ENCODE data around the gene OR2B2.

Gene OR2B2

DNA sequence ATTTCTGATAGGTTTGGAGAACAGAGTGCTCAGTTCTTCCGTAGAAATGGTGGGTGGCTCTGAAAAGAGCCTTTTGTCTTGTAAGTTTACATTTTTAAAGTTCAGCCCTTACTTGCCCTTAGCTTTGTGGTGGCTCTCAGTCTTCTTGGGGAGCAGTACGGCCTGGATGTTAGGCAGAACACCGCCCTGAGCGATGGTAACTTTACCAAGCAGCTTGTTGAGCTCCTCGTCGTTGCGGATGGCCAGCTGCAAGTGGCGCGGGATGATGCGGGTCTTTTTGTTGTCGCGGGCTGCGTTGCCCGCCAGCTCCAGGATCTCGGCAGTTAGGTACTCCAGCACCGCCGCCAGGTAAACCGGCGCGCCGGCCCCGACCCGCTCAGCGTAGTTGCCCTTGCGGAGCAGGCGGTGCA lies 19.5 kb downstream of the OR2B2 start:
- H3K9me3 ChIP-seq (ENCODE audit: control insufficient read depth, insufficient read depth, low read length), result no peaks in the 10 kb centered on the region
- no peaks in the 10 kb centered on the region for H3K36me3 ChIP-seq (ENCODE audit: control insufficient read depth, insufficient read depth, low read length)
- H3K4me3 ChIP-seq (ENCODE audit: low read depth, low read length), result peak overlapping the region; percentile 71
- peak overlapping the region; percentile 95 for H3K9ac ChIP-seq (ENCODE audit: low read depth, low read length)
- H3K4me1 ChIP-seq (ENCODE audit: control insufficient read depth, insufficient read depth, low read length), result peaks cover 21% of the 10 kb centered on the region
- no peaks in the 10 kb centered on the region for H3K27me3 ChIP-seq (ENCODE audit: control insufficient read depth, insufficient read depth, low read length)

GRCh38 chr6:27891320-27891875 lies 20.8 kb downstream of the OR2B2 start:
- Histone ChIP-seq H3K9ac (ENCODE audit: low read depth, low read length) (peak overlapping the region; percentile 95), H3K4me1 (ENCODE audit: control insufficient read depth, insufficient read depth, low read length) (peaks cover 24% of the 10 kb centered on the region), H3K9me3 (ENCODE audit: control insufficient read depth, insufficient read depth, low read length) (no peaks in the 10 kb centered on the region), H3K36me3 (ENCODE audit: control insufficient read depth, insufficient read depth, low read length) (no peaks in the 10 kb centered on the region), H3K27me3 (ENCODE audit: control insufficient read depth, insufficient read depth, low read length) (no peaks in the 10 kb centered on the region), H3K4me3 (ENCODE audit: low read depth, low read length) (peak overlapping the region; percentile 71)

- Histone ChIP-seq H3K9me3 (ENCODE audit: control insufficient read depth, insufficient read depth, low read length) (no peaks in the 10 kb centered on the region), H3K27me3 (ENCODE audit: control insufficient read depth, insufficient read depth, low read length) (no peaks in the 10 kb centered on the region), H3K4me1 (ENCODE audit: control insufficient read depth, insufficient read depth, low read length) (peaks cover 24% of the 10 kb centered on the region), H3K4me3 (ENCODE audit: low read depth, low read length) (peak overlapping the region; percentile 71), H3K36me3 (ENCODE audit: control insufficient read depth, insufficient read depth, low read length) (no peaks in the 10 kb centered on the region), H3K9ac (ENCODE audit: low read depth, low read length) (peak overlapping the region; percentile 95)
These were observed 21.5 kb downstream of the OR2B2 start for GRCh38 chr6:27890445-27891319.

GRCh38 chr6:27889628-27890444 lies 22.4 kb downstream of the OR2B2 start:
- Histone ChIP-seq H3K9ac (ENCODE audit: low read depth, low read length) (peak overlapping the region; percentile 77), H3K27me3 (ENCODE audit: control insufficient read depth, insufficient read depth, low read length) (no peaks in the 10 kb centered on the region), H3K9me3 (ENCODE audit: control insufficient read depth, insufficient read depth, low read length) (no peaks in the 10 kb centered on the region), H3K4me3 (ENCODE audit: low read depth, low read length) (peak overlapping the region; percentile 63), H3K4me1 (ENCODE audit: control insufficient read depth, insufficient read depth, low read length) (peaks cover 24% of the 10 kb centered on the region), H3K36me3 (ENCODE audit: control insufficient read depth, insufficient read depth, low read length) (no peaks in the 10 kb centered on the region)

DNA sequence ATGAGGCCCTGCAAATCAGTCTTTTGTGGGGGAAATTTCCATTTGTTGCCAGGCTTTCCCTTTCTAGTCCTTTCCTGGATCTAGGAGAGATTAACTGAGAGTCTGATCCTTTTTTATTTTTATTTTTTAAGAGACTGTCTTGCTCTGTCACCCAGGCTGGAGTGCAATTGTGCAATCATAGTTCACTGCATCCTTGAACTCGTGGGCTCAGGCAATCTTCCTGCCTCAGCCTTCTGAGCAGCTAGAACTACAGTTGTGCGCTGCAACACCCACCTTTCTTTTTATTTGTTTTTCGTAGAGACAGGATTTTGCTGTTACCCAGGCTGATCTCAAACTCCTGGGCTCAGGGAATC lies 22.9 kb downstream of the OR2B2 start:
- Histone ChIP-seq H3K4me1 (ENCODE audit: control insufficient read depth, insufficient read depth, low read length) (peaks cover 24% of the 10 kb centered on the region), H3K36me3 (ENCODE audit: control insufficient read depth, insufficient read depth, low read length) (no peaks in the 10 kb centered on the region), H3K9me3 (ENCODE audit: control insufficient read depth, insufficient read depth, low read length) (no peaks in the 10 kb centered on the region), H3K27me3 (ENCODE audit: control insufficient read depth, insufficient read depth, low read length) (no peaks in the 10 kb centered on the region), H3K4me3 (ENCODE audit: low read depth, low read length) (peak overlapping the region; percentile 63), H3K9ac (ENCODE audit: low read depth, low read length) (peak overlapping the region; percentile 77)

DNA sequence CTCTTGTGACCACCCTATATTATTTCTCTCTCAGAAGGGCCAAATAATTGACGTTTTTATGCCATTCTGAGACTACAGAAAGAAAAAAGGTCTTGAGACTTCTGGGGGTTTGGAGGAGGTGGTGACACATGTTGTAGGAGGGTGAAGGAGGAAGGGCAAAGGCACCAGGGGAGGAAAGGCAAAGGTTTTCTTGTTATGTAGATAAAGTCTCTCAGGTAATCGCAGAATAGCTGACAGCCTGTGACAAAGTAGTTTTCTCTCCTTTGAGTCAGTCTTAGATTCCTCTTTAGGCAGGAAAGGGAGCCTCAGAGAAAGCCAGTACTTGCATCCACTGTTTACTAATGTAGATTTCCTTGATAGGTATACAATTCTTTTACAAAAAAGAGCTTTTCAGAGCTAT lies 23.6 kb downstream of the OR2B2 start:
- Histone ChIP-seq H3K36me3 (ENCODE audit: control insufficient read depth, insufficient read depth, low read length) (no peaks in the 10 kb centered on the region), H3K4me3 (ENCODE audit: low read depth, low read length) (peak overlapping the region; percentile 63), H3K9ac (ENCODE audit: low read depth, low read length) (peak overlapping the region; percentile 77), H3K9me3 (ENCODE audit: control insufficient read depth, insufficient read depth, low read length) (no peaks in the 10 kb centered on the region), H3K4me1 (ENCODE audit: control insufficient read depth, insufficient read depth, low read length) (peaks cover 24% of the 10 kb centered on the region), H3K27me3 (ENCODE audit: control insufficient read depth, insufficient read depth, low read length) (no peaks in the 10 kb centered on the region)

DNA sequence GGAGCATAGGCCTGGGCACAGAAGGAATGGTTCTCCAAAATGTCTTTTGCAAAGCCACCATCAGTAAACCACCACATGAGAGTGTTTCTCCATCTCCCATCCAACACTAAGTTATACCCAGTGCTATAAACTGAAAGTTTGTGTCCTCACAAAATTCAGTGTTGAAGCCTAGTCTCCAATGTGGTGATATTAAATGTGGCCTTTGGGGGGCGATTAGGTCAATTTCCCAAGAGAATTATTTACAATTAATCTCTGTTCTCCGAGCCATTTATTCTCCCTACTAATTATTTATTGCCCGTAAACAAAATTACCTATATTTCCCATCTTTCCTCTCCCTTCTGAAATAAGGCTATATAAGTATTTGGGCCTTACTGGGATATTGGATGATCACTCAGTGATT lies 26.1 kb downstream of the OR2B2 start:
- Histone ChIP-seq H3K4me3 (ENCODE audit: low read depth, low read length) (no peak overlapping the region), H3K27me3 (ENCODE audit: control insufficient read depth, insufficient read depth, low read length) (no peaks in the 10 kb centered on the region), H3K9ac (ENCODE audit: low read depth, low read length) (no peak overlapping the region), H3K36me3 (ENCODE audit: control insufficient read depth, insufficient read depth, low read length) (no peaks in the 10 kb centered on the region), H3K9me3 (ENCODE audit: control insufficient read depth, insufficient read depth, low read length) (no peaks in the 10 kb centered on the region), H3K4me1 (ENCODE audit: control insufficient read depth, insufficient read depth, low read length) (peaks cover 21% of the 10 kb centered on the region)

DNA sequence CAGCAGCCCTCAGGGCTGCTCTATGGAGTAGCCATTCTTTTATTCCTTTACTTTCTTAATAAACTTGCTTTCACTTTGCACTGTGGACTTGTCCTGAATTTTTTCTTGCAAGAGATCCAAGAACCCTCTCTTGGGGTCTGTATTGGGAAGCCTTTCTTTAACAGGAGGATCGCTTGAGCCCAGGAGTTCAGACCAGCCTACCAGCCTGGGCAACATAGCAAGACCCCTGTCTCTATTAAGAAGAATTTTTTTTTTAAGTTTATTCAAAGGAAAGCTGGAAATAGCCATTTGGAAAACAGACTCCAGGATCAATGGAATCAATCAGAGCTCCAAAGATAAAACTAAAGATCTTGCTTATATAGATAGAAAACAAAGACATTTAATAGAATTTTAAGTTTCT lies 29.1 kb downstream of the OR2B2 start:
- Histone ChIP-seq H3K27me3 (ENCODE audit: control insufficient read depth, insufficient read depth, low read length) (no peaks in the 10 kb centered on the region), H3K4me3 (ENCODE audit: low read depth, low read length) (no peak overlapping the region), H3K9ac (ENCODE audit: low read depth, low read length) (no peak overlapping the region), H3K9me3 (ENCODE audit: control insufficient read depth, insufficient read depth, low read length) (no peaks in the 10 kb centered on the region), H3K4me1 (ENCODE audit: control insufficient read depth, insufficient read depth, low read length) (peaks cover 11% of the 10 kb centered on the region), H3K36me3 (ENCODE audit: control insufficient read depth, insufficient read depth, low read length) (no peaks in the 10 kb centered on the region)

DNA sequence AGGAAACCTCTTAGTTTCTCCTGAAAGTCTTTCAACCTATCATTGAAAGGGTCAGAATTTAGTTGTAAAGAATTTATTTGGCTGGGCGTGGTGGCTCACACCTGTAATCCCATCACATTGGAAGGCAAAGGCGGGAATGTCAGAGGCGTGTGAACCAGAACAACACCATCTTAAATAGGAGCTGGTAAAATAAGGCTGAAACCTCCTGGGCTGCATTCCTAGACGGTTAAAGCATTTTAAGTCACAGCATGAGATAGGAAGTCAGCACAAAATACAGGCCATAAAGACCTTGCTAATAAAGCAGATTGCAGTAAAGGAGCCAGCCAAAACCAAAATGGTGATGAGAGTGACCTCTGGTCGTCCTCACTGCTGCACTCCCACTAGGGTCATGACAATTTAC lies 29.6 kb downstream of the OR2B2 start:
- Histone ChIP-seq H3K27me3 (ENCODE audit: control insufficient read depth, insufficient read depth, low read length) (no peaks in the 10 kb centered on the region), H3K4me1 (ENCODE audit: control insufficient read depth, insufficient read depth, low read length) (peaks cover 6% of the 10 kb centered on the region), H3K4me3 (ENCODE audit: low read depth, low read length) (no peak overlapping the region), H3K9ac (ENCODE audit: low read depth, low read length) (no peak overlapping the region), H3K36me3 (ENCODE audit: control insufficient read depth, insufficient read depth, low read length) (no peaks in the 10 kb centered on the region), H3K9me3 (ENCODE audit: control insufficient read depth, insufficient read depth, low read length) (no peaks in the 10 kb centered on the region)

DNA sequence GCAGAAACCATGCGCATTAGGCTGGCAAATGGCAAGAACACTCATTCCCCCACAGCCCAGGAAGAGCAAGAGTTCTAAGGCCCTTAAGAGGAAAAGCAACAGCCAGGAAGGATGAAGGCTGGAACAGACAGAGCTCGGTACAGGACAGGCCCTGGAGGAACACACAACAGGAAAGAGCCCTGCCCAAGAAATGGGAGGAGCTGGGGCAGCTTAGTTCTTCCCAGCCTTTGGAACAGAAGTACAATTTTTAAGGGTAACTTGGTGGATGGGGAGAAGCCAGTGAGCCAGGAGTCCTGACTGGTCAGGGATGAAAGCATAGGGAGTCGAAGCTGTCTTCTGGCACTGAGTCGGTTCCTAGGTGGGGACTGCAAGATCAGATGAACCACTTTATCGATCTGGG lies 32.4 kb downstream of the OR2B2 start:
- no peaks in the 10 kb centered on the region for H3K27me3 ChIP-seq (ENCODE audit: control insufficient read depth, insufficient read depth, low read length)
- no peaks in the 10 kb centered on the region for H3K36me3 ChIP-seq (ENCODE audit: control insufficient read depth, insufficient read depth, low read length)
- no peak overlapping the region for H3K9ac ChIP-seq (ENCODE audit: low read depth, low read length)
- no peaks in the 10 kb centered on the region for H3K9me3 ChIP-seq (ENCODE audit: control insufficient read depth, insufficient read depth, low read length)
- peaks cover 3% of the 10 kb centered on the region for H3K4me1 ChIP-seq (ENCODE audit: control insufficient read depth, insufficient read depth, low read length)
- no peak overlapping the region for H3K4me3 ChIP-seq (ENCODE audit: low read depth, low read length)

GRCh38 chr6:27874016-27874415 lies 38.2 kb downstream of the OR2B2 start:
- Histone ChIP-seq H3K4me1 (ENCODE audit: control insufficient read depth, insufficient read depth, low read length) (peaks cover 10% of the 10 kb centered on the region), H3K4me3 (ENCODE audit: low read depth, low read length) (peak overlapping the region; percentile 81), H3K9me3 (ENCODE audit: control insufficient read depth, insufficient read depth, low read length) (no peaks in the 10 kb centered on the region), H3K36me3 (ENCODE audit: control insufficient read depth, insufficient read depth, low read length) (no peaks in the 10 kb centered on the region), H3K27me3 (ENCODE audit: control insufficient read depth, insufficient read depth, low read length) (no peaks in the 10 kb centered on the region), H3K9ac (ENCODE audit: low read depth, low read length) (peak overlapping the region; percentile 66)
